Heart left ventricle (tissue), 16 donors: ENCODE data around the gene SLC25A21. TPM values are rescaled to one million over a fixed set of nuclear protein-coding genes. Genes with fewer than 3 reads are reported as not detected.

Source experiments
- ATAC-seq, 4 donors: fragments of 200-7000 bp; cut with Tn5 transposase; one replicate each; pipeline ENCODE4 v1.9.1; 2020 to 2022; ENCODE audit warnings: moderate library complexity in 4 of 4, mild to moderate bottlenecking in 3 of 4, moderate number of reproducible peaks in 1 of 4
- DNase-seq, 5 donors: peaks; one replicate each; pipeline ENCODE4 v3.0.0-alpha.2; 2020
- H3K27ac ChIP-seq, 12 donors: fragments of 200-600 bp; sonication (generic) in 4 of 12; one replicate each; pipeline versions ENCODE4 v1.5.0 to v1.8.0; 2016 to 2022; ENCODE audit warnings: mild to moderate bottlenecking in 2 of 12
- H3K27me3 ChIP-seq, 9 donors: fragments of 200-600 bp; sonication (generic) in 2 of 9; one replicate each; pipeline versions ENCODE4 v1.5.1 to v1.8.0; 2016 to 2022; ENCODE audit warnings: mild to moderate bottlenecking in 3 of 9
- H3K36me3 ChIP-seq, 9 donors: fragments of 200-600 bp; sonication (generic) in 2 of 9; one replicate each; pipeline versions ENCODE4 v1.5.0 to v1.8.0; 2018 to 2022; ENCODE audit warnings: mild to moderate bottlenecking in 2 of 9
- H3K4me1 ChIP-seq, 12 donors: fragments of 200-600 bp; sonication (generic) in 4 of 12; one replicate each; pipeline versions ENCODE4 v1.5.0 to v1.8.0; 2016 to 2022; ENCODE audit warnings: mild to moderate bottlenecking in 3 of 12
- H3K4me3 ChIP-seq, 12 donors: fragments of 200-600 bp; sonication (generic) in 4 of 12; one replicate each; pipeline versions ENCODE4 v1.5.0 to v1.8.0; 2017 to 2022; ENCODE audit warnings: mild to moderate bottlenecking in 9 of 12, moderate library complexity in 4 of 12
- H3K9me3 ChIP-seq, 12 donors: fragments of 200-600 bp; sonication (generic) in 4 of 12; one replicate each; pipeline versions ENCODE4 v1.5.0 to v1.8.0; 2016 to 2022; ENCODE audit warnings: mild to moderate bottlenecking in 1 of 12
- POLR2A ChIP-seq, 2 donors: fragments of 450-650 bp; IDR thresholded peaks; one replicate each; pipeline ENCODE4 v1.6.1; 2017; ENCODE audit warnings: antibody characterized with exemption in 2 of 2, mild to moderate bottlenecking in 2 of 2, moderate library complexity in 2 of 2
- WGBS, 4 donors: extraction: QIAGEN DNeasy Blood & Tissue Kit in 2 of 4; methylation state at CpG; one replicate each; pipeline versions ENCODE4 v1.1.5 to v1.1.7; 2013 to 2018; 5-methylcytosine and 5-hydroxymethylcytosine counted together
- intact Hi-C, 10 donors: fragments of 100-400 bp; cut with DNase I; formaldehyde crosslinking; loops; one replicate each; pipeline versions ENCODE4 v1.11.1 to v1.14.2; 2022
- polyA plus RNA-seq, 2 donors: library from polyadenylated mRNA; stranded (reverse); fragments of 200-250 nt; gene quantifications; one replicate each; pipeline ENCODE4 v1.2.3, GENCODE V29; 2013
- total RNA-seq, 9 donors: library from RNA; depleted of rRNA in 2 of 9; stranded (reverse); fragments of >200 nt in 2 of 9; fragmentation: NEBNext Ultra II Directional in 3 of 9; extraction: Animal tissue kit (Norgen Biotek cat#: 25700) in 3 of 9; gene quantifications; one replicate each; pipeline versions ENCODE4 v1.1.0 to v1.2.4, GENCODE V29; 2016 to 2023
- TF ChIP-seq, protein P1 (sequence below), 12 donors: fragments of 200-600 bp; sonication (generic) in 4 of 12; IDR thresholded peaks; one replicate each; pipeline versions ENCODE4 v1.5.0 to v1.8.0; 2018 to 2022; ENCODE audit warnings: antibody characterized with exemption in 12 of 12, mild to moderate bottlenecking in 5 of 12
- donor health status: ischemic (EF 13 %, LVEDD 7.1; RV severe dilation, severe dysfunction).
- donor health status: healthy with polysubstance abuse.
- donor health status: DM: no; HTN: yes; CAD: no.
- donor health status: DM: no; HTN: no; CAD: no.
- donor health status: ischemic (EF 25% LVEDD 6.9; RV normal size, moderate dysfunction).
- donor health status: ischemic (EF 25% LVEDD 5.7; RV mildly dilated, moderate dysfunction).
- donor health status: healthy.
- donor health status: DM: yes; HTN: yes; CAD: no.
- donor health status: ischemic (EF 35%, LVEDD 5.7; RV mildly dilated, moderate dysfunction).
- donor health status: nonischemic (EF 11% LVEDD 7.7; RV severe dilation, severe dysfunction).
- donor health status: DM: yes; HTN: yes; CAD: no.
- donor health status: PGD.
- donor health status: ischemic (EF 29% LVEDD 5.4; RV normal size, mild dysfunction).
- donor health status: nonischemic (EF 23%, LVEDD 6.1; RV moderate dilation, normal function).

The SLC25A21 gene
- total and polyA plus RNA-seq, 11 donors = 0.12 to 1.6 (median 0.24) TPM; not detected in 1

DNA sequence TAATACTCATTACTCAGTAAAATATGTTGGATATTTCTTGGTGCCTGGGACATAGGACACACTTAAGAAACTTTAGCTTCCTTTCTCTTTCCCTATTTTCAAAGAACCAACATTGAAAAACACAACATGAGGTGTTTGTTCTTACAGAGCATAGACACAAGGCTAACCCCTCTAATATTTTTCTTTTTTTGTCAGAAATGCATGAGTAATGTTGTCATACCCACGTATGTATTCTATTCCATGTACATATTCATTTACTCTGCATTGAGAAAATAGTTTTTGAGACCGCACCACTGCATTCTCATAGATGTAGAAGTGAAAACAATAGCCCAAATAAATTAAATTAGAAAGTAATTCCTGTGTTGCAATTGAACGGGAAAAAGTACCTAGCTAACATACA lies 497.7 kb downstream of the SLC25A21 start:
- Histone ChIP-seq H3K27me3 (peaks cover 0 to 97% (median 51%) of the 10 kb centered on the region in 9 donors), H3K27ac (no peak overlapping the region), H3K9me3 (no peaks in the 10 kb centered on the region), H3K36me3 (no peaks in the 10 kb centered on the region), H3K4me3 (no peak overlapping the region), H3K4me1 (no peaks in the 10 kb centered on the region)
- no peak for DNase-seq
- WGBS, 4 donors = 77 to 82% (median 79%) methylated on average over 3 of the region's 3 CpGs
- intact Hi-C loops = no loop called here
- no peak for ATAC-seq
- TF ChIP-seq, protein P1, sequence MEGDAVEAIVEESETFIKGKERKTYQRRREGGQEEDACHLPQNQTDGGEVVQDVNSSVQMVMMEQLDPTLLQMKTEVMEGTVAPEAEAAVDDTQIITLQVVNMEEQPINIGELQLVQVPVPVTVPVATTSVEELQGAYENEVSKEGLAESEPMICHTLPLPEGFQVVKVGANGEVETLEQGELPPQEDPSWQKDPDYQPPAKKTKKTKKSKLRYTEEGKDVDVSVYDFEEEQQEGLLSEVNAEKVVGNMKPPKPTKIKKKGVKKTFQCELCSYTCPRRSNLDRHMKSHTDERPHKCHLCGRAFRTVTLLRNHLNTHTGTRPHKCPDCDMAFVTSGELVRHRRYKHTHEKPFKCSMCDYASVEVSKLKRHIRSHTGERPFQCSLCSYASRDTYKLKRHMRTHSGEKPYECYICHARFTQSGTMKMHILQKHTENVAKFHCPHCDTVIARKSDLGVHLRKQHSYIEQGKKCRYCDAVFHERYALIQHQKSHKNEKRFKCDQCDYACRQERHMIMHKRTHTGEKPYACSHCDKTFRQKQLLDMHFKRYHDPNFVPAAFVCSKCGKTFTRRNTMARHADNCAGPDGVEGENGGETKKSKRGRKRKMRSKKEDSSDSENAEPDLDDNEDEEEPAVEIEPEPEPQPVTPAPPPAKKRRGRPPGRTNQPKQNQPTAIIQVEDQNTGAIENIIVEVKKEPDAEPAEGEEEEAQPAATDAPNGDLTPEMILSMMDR (IDR thresholded peaks at IDR 0.05) = no peak
- no peak for TF ChIP-seq POLR2A (IDR thresholded peaks at IDR 0.05)

DNA sequence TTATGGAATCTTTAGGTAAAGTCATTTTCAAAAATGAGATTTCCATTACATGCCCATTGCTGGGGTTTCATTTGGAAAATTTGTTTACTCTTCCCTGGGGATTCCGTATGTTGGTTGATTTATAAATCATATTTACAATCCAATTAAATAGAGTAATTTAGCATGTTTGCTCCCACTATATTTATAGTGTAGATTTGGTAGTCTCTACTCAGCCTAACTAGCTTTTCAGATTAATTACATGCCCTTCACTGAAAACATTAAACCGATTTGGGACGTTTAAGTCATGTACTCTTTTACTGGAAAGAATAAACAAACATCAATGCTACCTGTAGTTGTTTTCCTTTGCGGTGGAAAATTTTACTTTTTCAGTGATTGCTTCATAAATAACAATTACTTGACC lies 500.3 kb downstream of the SLC25A21 start:
- 83 to 87% (median 86%) methylated on average over 4 of the region's 4 CpGs for WGBS, 4 donors
- Histone ChIP-seq H3K4me3 (no peak overlapping the region), H3K36me3 (no peaks in the 10 kb centered on the region), H3K9me3 (no peaks in the 10 kb centered on the region), H3K27ac (no peak overlapping the region), H3K4me1 (peaks cover 0 to 2% (median 0%) of the 10 kb centered on the region in 12 donors), H3K27me3 (peaks cover 0 to 98% (median 70%) of the 10 kb centered on the region in 9 donors)
- DNase-seq = no peak
- TF ChIP-seq POLR2A (IDR thresholded peaks at IDR 0.05) = no peak
- TF ChIP-seq, protein P1 (IDR thresholded peaks at IDR 0.05) = no peak
- intact Hi-C loops = no loop called here
- ATAC-seq = no peak

DNA sequence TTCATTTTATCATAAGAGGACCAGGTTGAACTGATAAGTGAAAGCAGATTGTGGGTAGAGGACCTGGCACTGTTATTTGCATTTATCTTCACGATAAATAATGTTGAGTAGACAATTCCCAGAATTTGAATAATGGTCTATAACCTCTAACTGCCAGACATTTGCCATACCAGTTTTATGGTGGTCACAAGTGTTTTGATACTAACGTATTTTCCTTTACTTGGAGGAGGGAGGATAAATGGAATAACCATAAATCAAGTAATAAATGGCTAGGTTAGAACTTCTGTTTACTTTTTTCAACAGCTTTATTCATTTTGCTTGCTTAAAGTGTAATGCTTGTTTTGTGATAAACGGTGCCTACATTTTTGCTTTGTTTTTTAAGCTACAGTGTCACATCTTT lies 501.3 kb downstream of the SLC25A21 start:
- Histone ChIP-seq H3K27ac (no peak overlapping the region), H3K27me3 (peaks cover 8 to 99% (median 79%) of the 10 kb centered on the region in 9 donors), H3K4me1 (peaks cover 0 to 9% (median 3%) of the 10 kb centered on the region in 12 donors), H3K4me3 (no peak overlapping the region), H3K9me3 (no peaks in the 10 kb centered on the region), H3K36me3 (no peaks in the 10 kb centered on the region)
- 71 to 75% (median 74%) methylated on average over 3 of the region's 3 CpGs for WGBS, 4 donors
- TF ChIP-seq, protein P1 (IDR thresholded peaks at IDR 0.05) = no peak
- TF ChIP-seq POLR2A (IDR thresholded peaks at IDR 0.05) = no peak
- DNase-seq = no peak
- no peak for ATAC-seq
- intact Hi-C loops = no loop called here

DNA sequence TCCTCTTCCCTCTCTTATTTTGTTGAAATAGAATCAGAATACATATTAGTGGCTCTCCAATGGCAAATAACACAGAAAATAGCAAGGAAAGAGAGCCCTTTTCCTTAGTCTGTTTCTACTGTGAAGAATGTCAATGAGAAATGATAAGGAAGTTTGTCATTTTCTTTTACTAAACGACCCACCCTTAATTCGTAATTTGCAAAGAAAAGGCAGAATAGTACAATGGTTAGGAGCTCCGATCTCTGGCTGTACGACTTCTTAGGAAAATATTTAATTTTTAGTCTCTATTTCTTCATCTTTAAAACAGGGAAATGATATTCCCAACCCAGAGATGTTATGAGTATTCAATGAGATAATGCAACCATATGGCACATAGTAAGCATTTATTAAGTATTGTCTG lies 504.7 kb downstream of the SLC25A21 start:
- no peak for ATAC-seq
- TF ChIP-seq POLR2A (IDR thresholded peaks at IDR 0.05) = no peak
- TF ChIP-seq, protein P1 (IDR thresholded peaks at IDR 0.05) = no peak
- WGBS, 4 donors = 14 to 23% (median 17%) methylated on average over 4 of the region's 4 CpGs
- H3K4me1 ChIP-seq = peaks cover 0 to 29% (median 17%) of the 10 kb centered on the region in 12 donors
- H3K27ac ChIP-seq = no peak overlapping the region
- H3K4me3 ChIP-seq = no peak overlapping the region
- no peak for DNase-seq
- H3K9me3 ChIP-seq = no peaks in the 10 kb centered on the region
- H3K36me3 ChIP-seq = no peaks in the 10 kb centered on the region
- intact Hi-C loops = loop anchor here in 2 of 10 donors (10.0 kb wide), 1 partner anchor 927 kb away; the partner anchor contains the start of genes FOXA1 (in 2 of the 2) and TTC6 (in 2 of the 2)
- H3K27me3 ChIP-seq = peaks cover 33 to 100% (median 93%) of the 10 kb centered on the region in 9 donors
